Endothelial cell of umbilical vein (primary cell): ENCODE results near the gene PPM1E. TPM values are rescaled to one million over a fixed set of nuclear protein-coding genes. Genes with fewer than 3 reads are reported as not detected.

Source experiments
- BruUV-seq: library from RNA; stranded (reverse); fragments of 400-500 nt; replicated peaks from 2 replicates; lab custom pipeline; 2021; lab: Mats Ljungman, UMichigan
- CTCF ChIA-PET: fragments of 300-600, 350-600 bp; sonication (Branson Sonifier 250); formaldehyde crosslinking; loops from one replicate; lab custom pipeline; 2021; ENCODE audit warnings: antibody characterized with exemption, inconsistent platforms; lab: Charles Lee
- POLR2A ChIA-PET: fragments of 300-600, 350-600 bp; sonication (Branson Sonifier 250); formaldehyde crosslinking; loops from one replicate; lab custom pipeline; 2021; ENCODE audit warnings: antibody characterized with exemption, inconsistent platforms; lab: Charles Lee
- DNase-seq: peaks from one replicate; pipeline ENCODE4 v3.0.0-alpha.2; 2011; ENCODE audit warnings: low read depth, low spot score
- FAIRE-seq: peaks from 2 replicates; lab custom pipeline; 2011; peaks lifted over from hg19 to GRCh38; lab: Jason Lieb, UNC
- H2AFZ ChIP-seq: 2 replicates; pipeline ENCODE4 v1.6.0; 2012; ENCODE audit warnings: low read depth, low read length, control low read depth, inconsistent platforms
- H3K27ac ChIP-seq: 2 replicates; pipeline ENCODE4 v1.5.1; 2011; ENCODE audit warnings: low read depth, mild to moderate bottlenecking, control low read depth, low read length, moderate library complexity; ENCODE audit not compliant: insufficient read depth
- H3K27me3 ChIP-seq, 2 experiments: 2 replicates each; pipeline versions ENCODE4 v1.6.0 to v1.6.1; 2011; ENCODE audit warnings: low read length in 2 of 2, mixed read lengths in 1 of 2; ENCODE audit not compliant: control insufficient read depth in 2 of 2, insufficient read depth in 2 of 2
- H3K36me3 ChIP-seq, 2 experiments: 2 replicates in 1 of 2; 3 replicates in 1 of 2; pipeline ENCODE4 v1.5.1; 2011; ENCODE audit warnings: low read length in 2 of 2, mild to moderate bottlenecking in 1 of 2, moderate library complexity in 1 of 2; ENCODE audit not compliant: control insufficient read depth in 2 of 2, insufficient read depth in 2 of 2; ENCODE audit errors: extremely low read depth in 1 of 2
- H3K4me1 ChIP-seq: 3 replicates; pipeline ENCODE4 v1.5.1; 2011; ENCODE audit warnings: mild to moderate bottlenecking, low read length; ENCODE audit not compliant: control insufficient read depth, insufficient read depth; ENCODE audit errors: extremely low read depth
- H3K4me2 ChIP-seq: 2 replicates; pipeline ENCODE4 v1.6.1; 2011; ENCODE audit warnings: low read length, control low read depth, mixed read lengths; ENCODE audit not compliant: insufficient read depth
- H3K4me3 ChIP-seq, 3 experiments: fragments of 200-600 bp in 1 of 3; sonication (generic), shearing (Covaris generic) in 1 of 3; replicated peaks in 1 of 3; 2 replicates each; pipeline ENCODE4 v1.5.1; 2011 to 2016; ENCODE audit warnings: control low read depth in 3 of 3, low read length in 3 of 3, mild to moderate bottlenecking in 2 of 3, inconsistent platforms in 1 of 3, low read depth in 1 of 3, moderate library complexity in 1 of 3; ENCODE audit not compliant: insufficient read depth in 1 of 3
- H3K79me2 ChIP-seq: 2 replicates; pipeline ENCODE4 v1.6.0; 2012; ENCODE audit warnings: low read length, inconsistent platforms; ENCODE audit not compliant: control insufficient read depth, insufficient read depth
- H3K9ac ChIP-seq: replicated peaks from 2 replicates; pipeline ENCODE3; 2011; ENCODE audit warnings: low read length, control low read depth; ENCODE audit not compliant: insufficient read depth; ENCODE audit errors: extremely low read depth
- H3K9me1 ChIP-seq: replicated peaks from 3 replicates; pipeline ENCODE4 v1.6.0; 2011; ENCODE audit warnings: mild to moderate bottlenecking, low read length; ENCODE audit not compliant: control insufficient read depth, insufficient read depth; ENCODE audit errors: extremely low read depth
- H3K9me3 ChIP-seq: replicated peaks from 2 replicates; pipeline ENCODE4 v1.5.1; 2012; ENCODE audit warnings: low read length, inconsistent platforms; ENCODE audit not compliant: control insufficient read depth, insufficient read depth
- H4K20me1 ChIP-seq: replicated peaks from 2 replicates; pipeline ENCODE3; 2011; ENCODE audit warnings: mild to moderate bottlenecking, low read length; ENCODE audit not compliant: control insufficient read depth, insufficient read depth; ENCODE audit errors: extremely low read depth
- CTCF ChIP-seq, 2 donors: IDR thresholded peaks; 1 replicate in 1 of 2; 2 replicates in 1 of 2; pipeline ENCODE4 v1.5.1; 2011; ENCODE audit warnings: low read length in 2 of 2, mild to moderate bottlenecking in 2 of 2, moderate library complexity in 2 of 2, control low read depth in 1 of 2, inconsistent platforms in 1 of 2, low read depth in 1 of 2; ENCODE audit not compliant: insufficient read depth in 1 of 2; ENCODE audit errors: extremely low read depth in 1 of 2
- EZH2 ChIP-seq: IDR thresholded peaks from 2 replicates; pipeline ENCODE4 v1.6.1; 2012; ENCODE audit warnings: borderline replicate concordance, low read depth, mild to moderate bottlenecking, moderate library complexity, low read length, inconsistent platforms; ENCODE audit not compliant: severe bottlenecking
- FOS ChIP-seq: IDR thresholded peaks from 2 replicates; pipeline ENCODE4 v1.6.1; 2011; ENCODE audit warnings: mild to moderate bottlenecking, low read length, moderate library complexity, borderline replicate concordance; ENCODE audit not compliant: insufficient read depth
- GATA2 ChIP-seq: IDR thresholded peaks from 2 replicates; pipeline ENCODE4 v1.7.0; 2011; ENCODE audit warnings: low read depth, mild to moderate bottlenecking, moderate library complexity, mixed read lengths, low read length; ENCODE audit not compliant: insufficient read length, insufficient read depth
- JUN ChIP-seq: IDR thresholded peaks from 2 replicates; pipeline ENCODE4 v1.6.1; 2011; ENCODE audit warnings: borderline replicate concordance, low read depth; ENCODE audit not compliant: insufficient read length, insufficient read depth
- MAX ChIP-seq: IDR thresholded peaks from 2 replicates; pipeline ENCODE4 v1.6.1; 2011; ENCODE audit not compliant: insufficient read depth, insufficient read length
- MYC ChIP-seq: IDR thresholded peaks from one replicate; pipeline ENCODE4 v1.6.1; 2011; ENCODE audit warnings: mild to moderate bottlenecking, low read depth, low read length
- POLR2A ChIP-seq: IDR thresholded peaks from 2 replicates; pipeline ENCODE4 v1.6.1; 2012; ENCODE audit warnings: low read depth, mild to moderate bottlenecking, control low read depth, low read length
- POLR2AphosphoS5 ChIP-seq: IDR thresholded peaks from 2 replicates; pipeline ENCODE4 v1.6.1; 2012; ENCODE audit warnings: low read depth, mild to moderate bottlenecking, control low read depth, low read length, moderate library complexity; ENCODE audit not compliant: insufficient read depth
- dilution Hi-C: fragments of 300-500 bp; cut with MboI; formaldehyde crosslinking; loops from one replicate; pipeline ENCODE4 v1.15.0; 2019; ENCODE audit warnings: low sequenced_read_pairs; ENCODE audit not compliant: extremely low pct_ligation_motif_present
- intact Hi-C: fragments of 100-400 bp; cut with micrococcal nuclease; formaldehyde crosslinking; loops from one replicate; pipeline ENCODE4 v1.10.0; 2022
- polyA plus RNA-seq, 4 experiments: library from polyadenylated mRNA; depleted of rRNA in 3 of 4; stranded (reverse) in 3 of 4; unstranded in 1 of 4; fragments of >200 nt; gene quantifications; 2 replicates each; pipeline versions ENCODE4 v1.2.1 to v1.2.3, GENCODE V29; 2011 to 2012; ENCODE audit warnings: missing spikeins in 1 of 4
- total RNA-seq: library from RNA; stranded (reverse); gene quantifications from 2 replicates; pipeline ENCODE4 v1.2.3, GENCODE V29; 2021

Gene PPM1E
- total and polyA plus RNA-seq, 2 donors (not counting 3 experiments of a cell fraction or from before 2014, with no cell fraction given) = 0.01 TPM; not detected in 1

GRCh38 chr17:58734811-58735210 lies 20.8 kb upstream of the PPM1E start:
- dilution Hi-C loops (no loop called here), intact Hi-C loops (no loop called here)
- Histone ChIP-seq H2AFZ (no peak overlapping the region), H3K9me1 (no peaks in the 10 kb centered on the region), H3K79me2 (no peaks in the 10 kb centered on the region), H3K9ac (no peak overlapping the region), H3K4me3 (no peak overlapping the region), H4K20me1 (no peaks in the 10 kb centered on the region), H3K27me3 (no peaks in the 10 kb centered on the region), H3K36me3 (no peaks in the 10 kb centered on the region), H3K4me2 (no peak overlapping the region), H3K27ac (no peak overlapping the region), H3K4me1 (no peaks in the 10 kb centered on the region), H3K9me3 (no peaks in the 10 kb centered on the region)
- ChIA-PET POLR2A (no interaction called here), CTCF (interaction anchor here (0.9 kb wide), 1 partner anchor 17 kb away, joined by 5 read pairs; no protein-coding TSS in a partner anchor)
- DNase-seq (no peak), FAIRE-seq (no peak)
- no TSS peak for BruUV-seq
- no peak for TF ChIP-seq POLR2AphosphoS5
- no peak for TF ChIP-seq POLR2A
- no peak for TF ChIP-seq MAX
- no peak for TF ChIP-seq JUN
- TF ChIP-seq GATA2 = no peak
- no peak for TF ChIP-seq EZH2
- TF ChIP-seq MYC = no peak
- no peak for TF ChIP-seq FOS
- no peak for TF ChIP-seq CTCF (IDR thresholded peaks at IDR 0.05; ENCODE audit: extremely low read depth in 1 of 2, insufficient read depth in 1 of 2, low read depth in 1 of 2, low read length in 2 of 2)
